ENCODE measurements around the gene ESPN. TPM values are rescaled to one million over a fixed set of nuclear protein-coding genes. Genes with fewer than 3 reads are reported as not detected.

ESPN gene
- total and polyA plus RNA-seq, 2 of the 8 experiments (the other 6 are each of a cell fraction or from before 2014, with no cell fraction given), result 5.2 to 16.3 TPM

- Histone ChIP-seq H2AFZ (ENCODE audit: low read length) (no peak overlapping the region), H4K20me1 (replicated peaks in 1 of 2; ENCODE audit: control insufficient read depth in 1 of 2, insufficient read depth in 2 of 2, low read length in 2 of 2) (peaks cover 0 to 4% of the 10 kb centered on the region in 2 experiments), H4K8ac (ENCODE audit: extremely low read depth, insufficient read depth, low read length) (peak overlapping the region; percentile 90; the same call in 1 of the 2 replicates), H2AK5ac (ENCODE audit: low read depth, low read length) (peak overlapping the region; percentile 89; the same call in 1 of the 2 replicates), H2BK20ac (ENCODE audit: low read length) (peak overlapping the region; percentile 90), H2BK15ac (ENCODE audit: low read length) (peak overlapping the region; percentile 89; the same call in 1 of the 2 replicates), H3K27me3 (replicated peaks in 1 of 4; ENCODE audit: control insufficient read depth in 3 of 4, extremely low read depth in 1 of 4, insufficient read depth in 3 of 4, low read length in 3 of 4) (no peaks in the 10 kb centered on the region), H3K36me3 (ENCODE audit: control insufficient read depth in 2 of 4, insufficient read depth in 4 of 4, low read length in 3 of 4) (no peaks in the 10 kb centered on the region), H3K56ac (replicated peaks; ENCODE audit: insufficient read length, low read depth, low read length) (no peak overlapping the region), H3K4me3 (ENCODE audit: extremely low read depth in 1 of 4, insufficient read depth in 2 of 4, low read depth in 3 of 4, low read length in 4 of 4) (peak overlapping the region in 1 of 4 experiments; percentile 42; a peak in 1 of 8 replicates), H2BK12ac (ENCODE audit: low read depth, low read length) (peak overlapping the region; percentile 95), H3K18ac (ENCODE audit: extremely low read depth, low read length) (peak overlapping the region; percentile 97), H3K4me2 (ENCODE audit: insufficient read depth in 1 of 2, low read depth in 2 of 2, low read length in 2 of 2) (peak overlapping the region; percentile 59 to 66), H3K4ac (replicated peaks; ENCODE audit: insufficient read length, low read depth, low read length) (no peak overlapping the region), H3K9me3 (ENCODE audit: insufficient read depth in 2 of 2, low read depth in 1 of 2, low read length in 1 of 2) (no peaks in the 10 kb centered on the region), H4K91ac (replicated peaks; ENCODE audit: insufficient read length, low read length) (peak overlapping the region; percentile 54), H2BK120ac (replicated peaks; ENCODE audit: low read depth, low read length) (no peak overlapping the region), H3K27ac (ENCODE audit: low read depth, low read length) (peak overlapping the region; percentile 83; the same call in 1 of the 2 replicates), H3K23ac (ENCODE audit: insufficient read length) (no peak overlapping the region), H3K9ac (replicated peaks in 1 of 4; ENCODE audit: extremely low read depth in 1 of 4, low read depth in 3 of 4, low read length in 3 of 4) (no peak overlapping the region; a peak in 1 of 7 replicates), H2BK5ac (ENCODE audit: low read depth, low read length) (peak overlapping the region; percentile 97), H3K23me2 (ENCODE audit: low read depth, low read length) (no peaks in the 10 kb centered on the region; the same call in 1 of the 2 replicates), H3K14ac (ENCODE audit: insufficient read length) (no peak overlapping the region), H4K5ac (ENCODE audit: insufficient read length, low read depth, low read length) (no peak overlapping the region), H3K79me1 (ENCODE audit: low read depth, low read length) (peaks cover 7% of the 10 kb centered on the region), H3K4me1 (replicated peaks in 1 of 4; ENCODE audit: control insufficient read depth in 3 of 4, insufficient read depth in 4 of 4, low read length in 3 of 4) (peaks cover 14 to 26% (median 19%) of the 10 kb centered on the region in 4 experiments), H3K79me2 (ENCODE audit: control insufficient read depth in 1 of 2, insufficient read depth in 2 of 2, low read length in 2 of 2) (peaks cover 8 to 80% of the 10 kb centered on the region in 2 experiments)
- DNase-seq (ENCODE audit: low read depth in 1 of 2, low spot score in 2 of 2), result no peak
- ChIA-PET CTCF (ENCODE audit: partially characterized antibody) (interaction anchor here (1.0 to 58.4 kb wide), 6 partner anchors 7 to 139 kb away, joined by 3 to 1769 read pairs (median 8); no protein-coding TSS in a partner anchor), POLR2A (ENCODE audit: partially characterized antibody) (interaction anchor here (0.7 to 3.7 kb wide), 8 partner anchors 9 to 145 kb away, joined by 3 to 26 read pairs (median 4); partner anchors contain the start of genes ACOT7 and HES2)
- WGBS, 2 experiments (ENCODE audit: extremely low coverage in 1 of 2, insufficient coverage in 1 of 2, insufficient read length in 1 of 2, insufficient replicate concordance in 2 of 2, low coverage in 1 of 2, low lambda C conversion rate in 2 of 2, missing lambda C conversion rate in 1 of 2), result 87% methylated on average over 5 of the region's 5 CpGs; no CpG with 5 or more reads in 1 of the 2 experiments
- FAIRE-seq, result no peak
- TF ChIP-seq JUN (IDR thresholded peaks at IDR 0.05; ENCODE audit: low read depth, low read length) (no peak), PHF8 (conservative IDR thresholded peaks at IDR 0.05; ENCODE audit: low read depth, low read length) (no peak), SIX5 (IDR thresholded peaks at IDR 0.05; ENCODE audit: low read depth, low read length) (no peak), SIRT6 (IDR thresholded peaks at IDR 0.05; ENCODE audit: low read length) (no peak), NRF1 (IDR thresholded peaks at IDR 0.05; ENCODE audit: low read depth, low read length) (no peak), CBX5 (IDR thresholded peaks at IDR 0.05; ENCODE audit: low read depth, low read length) (no peak), POU5F1 (IDR thresholded peaks at IDR 0.05; ENCODE audit: low read depth, low read length) (no peak), JUND (IDR thresholded peaks at IDR 0.05; ENCODE audit: low read length) (no peak), MAFK (IDR thresholded peaks at IDR 0.05; ENCODE audit: low read depth, low read length) (no peak), NANOG (IDR thresholded peaks at IDR 0.05; ENCODE audit: insufficient read depth, low read depth, low read length, poor library complexity, severe bottlenecking) (no peak), GTF2F1 (IDR thresholded peaks at IDR 0.05; ENCODE audit: borderline replicate concordance, low read depth, low read length) (no peak), BACH1 (IDR thresholded peaks at IDR 0.05; ENCODE audit: low read length) (no peak), SIN3A (conservative IDR thresholded peaks at IDR 0.05 in 1 of 2, IDR thresholded peaks at IDR 0.05 in 1 of 2; ENCODE audit: low read depth in 1 of 2, low read length in 2 of 2) (no peak), MAX (IDR thresholded peaks at IDR 0.05) (no peak)
These were observed 39.6 kb upstream of the ESPN start for GRCh38 chr1:6384962-6385361.

Measured in H1 (cell line).